ENCODE measurements around the gene MOB2.

GRCh38 chr11:1486054-1486825 lies at the start of gene MOB2:
- TF ChIP-seq, protein P1, sequence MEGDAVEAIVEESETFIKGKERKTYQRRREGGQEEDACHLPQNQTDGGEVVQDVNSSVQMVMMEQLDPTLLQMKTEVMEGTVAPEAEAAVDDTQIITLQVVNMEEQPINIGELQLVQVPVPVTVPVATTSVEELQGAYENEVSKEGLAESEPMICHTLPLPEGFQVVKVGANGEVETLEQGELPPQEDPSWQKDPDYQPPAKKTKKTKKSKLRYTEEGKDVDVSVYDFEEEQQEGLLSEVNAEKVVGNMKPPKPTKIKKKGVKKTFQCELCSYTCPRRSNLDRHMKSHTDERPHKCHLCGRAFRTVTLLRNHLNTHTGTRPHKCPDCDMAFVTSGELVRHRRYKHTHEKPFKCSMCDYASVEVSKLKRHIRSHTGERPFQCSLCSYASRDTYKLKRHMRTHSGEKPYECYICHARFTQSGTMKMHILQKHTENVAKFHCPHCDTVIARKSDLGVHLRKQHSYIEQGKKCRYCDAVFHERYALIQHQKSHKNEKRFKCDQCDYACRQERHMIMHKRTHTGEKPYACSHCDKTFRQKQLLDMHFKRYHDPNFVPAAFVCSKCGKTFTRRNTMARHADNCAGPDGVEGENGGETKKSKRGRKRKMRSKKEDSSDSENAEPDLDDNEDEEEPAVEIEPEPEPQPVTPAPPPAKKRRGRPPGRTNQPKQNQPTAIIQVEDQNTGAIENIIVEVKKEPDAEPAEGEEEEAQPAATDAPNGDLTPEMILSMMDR (IDR thresholded peaks at IDR 0.05): no peak
- no peak for TF ChIP-seq POLR2A (IDR thresholded peaks at IDR 0.05)
